Adipose tissue (tissue), 3 donors: Measurements from ENCODE around the gene HSD3B2. TPM values are rescaled to one million over a fixed set of nuclear protein-coding genes. Genes with fewer than 3 reads are reported as not detected.

ENCODE experiments used
- H3K27ac ChIP-seq: one replicate; pipeline ENCODE4 v1.5.1; 2013; ENCODE audit warnings: low read depth, low read length
- WGBS, 3 donors: extraction: QIAGEN DNeasy Blood & Tissue Kit; methylation state at CpG; one replicate each; pipeline ENCODE4 v1.1.7; 2013; 5-methylcytosine and 5-hydroxymethylcytosine counted together
- polyA plus RNA-seq, 3 donors: library from polyadenylated mRNA; stranded (reverse); fragments of 200-250 nt; gene quantifications; one replicate each; pipeline ENCODE4 v1.2.3, GENCODE V29; 2013
- donor health status: healthy with polysubstance abuse.
- donor health status: Bipolar disorder and iron deficiency.
- donor health status: healthy.

Gene HSD3B2
- polyA plus RNA-seq, 3 donors, result 0.05 to 0.13 TPM; not detected in 1

GRCh38 chr1:119390526-119390925, 24.4 kb upstream of the HSD3B2 start:
- H3K27ac ChIP-seq, result no peak overlapping the region

GRCh38 chr1:119391749-119392148, 23.2 kb upstream of the HSD3B2 start:
- WGBS, 3 donors, result 70 to 88% (median 84%) methylated on average over 3 of the region's 3 CpGs
- H3K27ac ChIP-seq, result no peak overlapping the region

DNA sequence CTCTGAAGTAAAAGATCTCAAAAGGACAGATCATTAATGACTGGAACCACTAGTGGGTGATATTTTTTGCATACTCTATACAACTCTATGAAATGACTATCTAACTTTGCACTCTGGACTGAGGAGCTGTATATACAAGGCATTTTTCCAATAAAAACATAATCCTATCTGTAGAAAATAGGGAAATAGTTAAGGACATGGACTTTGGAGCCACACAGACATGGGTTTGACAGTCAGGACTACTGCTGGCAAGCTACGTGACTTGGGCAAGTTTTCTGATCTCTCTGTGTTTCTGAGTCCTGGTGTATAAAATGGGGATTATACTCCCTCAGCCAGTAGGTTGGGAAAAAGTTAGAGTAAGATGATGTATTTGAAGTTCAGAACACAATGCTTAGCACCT, 20.9 kb upstream of the HSD3B2 start:
- H3K27ac ChIP-seq, result no peak overlapping the region
- 53 to 94% (median 79%) methylated on average over 1 of the region's 1 CpG for WGBS, 3 donors

GRCh38 chr1:119396982-119397381, 18.0 kb upstream of the HSD3B2 start:
- H3K27ac ChIP-seq, result no peak overlapping the region

DNA sequence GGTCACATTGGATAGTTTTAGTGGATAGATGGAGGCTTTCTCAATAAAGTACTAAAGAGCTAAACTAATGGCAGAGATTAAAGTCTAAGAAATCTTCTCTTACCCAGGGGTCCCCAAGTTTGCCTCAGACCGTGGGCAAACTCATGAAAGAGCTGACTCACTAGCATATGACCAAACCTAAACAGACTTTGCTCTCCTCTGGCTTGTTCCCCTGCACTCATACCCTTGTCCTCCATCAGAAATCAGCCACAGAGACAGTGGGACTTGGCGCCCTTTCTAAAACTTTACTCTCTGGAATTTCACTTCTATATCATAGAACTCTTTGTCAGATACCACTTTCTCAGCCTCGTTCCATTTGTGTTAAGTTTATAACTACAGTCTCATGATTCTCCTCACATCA, 17.0 kb upstream of the HSD3B2 start:
- no peak overlapping the region for H3K27ac ChIP-seq
- 75 to 82% (median 78%) methylated on average over 3 of the region's 3 CpGs for WGBS, 3 donors

DNA sequence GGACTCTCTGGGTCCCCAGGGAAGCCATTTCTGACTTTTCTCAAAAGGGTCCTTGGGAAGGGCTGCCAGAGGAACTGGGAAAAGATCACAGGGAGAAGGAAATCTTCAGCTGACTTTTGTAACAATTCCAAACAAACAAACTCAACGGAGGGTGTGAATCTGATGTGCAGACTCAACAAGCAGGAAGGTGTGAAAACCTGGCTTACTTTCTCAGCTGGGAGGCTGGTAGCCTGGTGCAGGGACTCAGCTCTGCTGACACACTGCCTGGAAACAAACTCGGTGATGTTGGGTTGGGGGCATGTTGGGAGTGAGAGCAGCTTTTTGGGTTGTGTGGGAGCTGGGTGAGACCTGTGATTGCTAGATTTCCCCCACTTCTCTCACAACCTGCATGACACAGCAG, 10.2 kb upstream of the HSD3B2 start:
- WGBS, 3 donors, result 13 to 22% (median 21%) methylated on average over 2 of the region's 2 CpGs
- no peak overlapping the region for H3K27ac ChIP-seq

- H3K27ac ChIP-seq, result no peak overlapping the region
Observed at GRCh38 chr1:119409731-119410130, 5.2 kb upstream of the HSD3B2 start.

GRCh38 chr1:119410961-119411360, 4.0 kb upstream of the HSD3B2 start:
- WGBS, 3 donors, result 82 to 87% (median 83%) methylated on average over 3 of the region's 3 CpGs
- no peak overlapping the region for H3K27ac ChIP-seq

DNA sequence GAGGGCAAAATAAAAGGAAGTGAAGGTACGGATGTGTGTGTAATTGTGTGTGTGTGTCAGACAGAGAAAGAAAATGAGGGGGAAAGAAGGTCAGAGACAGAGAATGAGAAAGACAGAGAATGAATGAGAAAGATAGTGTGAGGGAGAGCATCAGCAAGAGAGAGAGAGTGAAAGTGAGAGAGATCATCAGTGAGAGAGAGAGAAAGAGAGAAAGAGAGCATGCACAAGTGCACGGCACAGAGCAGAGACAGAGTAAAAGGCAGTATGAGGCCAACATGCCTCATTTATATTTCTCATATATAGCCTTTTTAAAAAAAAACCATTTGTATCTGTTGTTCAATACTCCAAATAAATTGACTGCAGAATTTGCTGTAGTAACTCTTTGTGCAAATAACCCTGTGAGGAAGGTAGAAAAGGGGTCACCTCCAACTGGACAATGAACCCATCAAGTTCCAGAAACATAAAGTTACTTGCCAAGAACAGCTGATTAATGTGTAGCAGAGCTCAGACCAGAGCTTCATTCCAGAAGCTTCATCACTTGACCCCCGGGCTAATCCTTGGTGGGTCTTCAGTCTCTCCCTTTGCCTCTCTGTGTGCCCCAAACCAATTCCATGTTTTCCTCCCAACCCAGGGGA, 1.2 kb downstream of the HSD3B2 start:
- H3K27ac ChIP-seq, result no peak overlapping the region
- WGBS, 3 donors, result 63 to 78% (median 78%) methylated on average over 3 of the region's 3 CpGs

DNA sequence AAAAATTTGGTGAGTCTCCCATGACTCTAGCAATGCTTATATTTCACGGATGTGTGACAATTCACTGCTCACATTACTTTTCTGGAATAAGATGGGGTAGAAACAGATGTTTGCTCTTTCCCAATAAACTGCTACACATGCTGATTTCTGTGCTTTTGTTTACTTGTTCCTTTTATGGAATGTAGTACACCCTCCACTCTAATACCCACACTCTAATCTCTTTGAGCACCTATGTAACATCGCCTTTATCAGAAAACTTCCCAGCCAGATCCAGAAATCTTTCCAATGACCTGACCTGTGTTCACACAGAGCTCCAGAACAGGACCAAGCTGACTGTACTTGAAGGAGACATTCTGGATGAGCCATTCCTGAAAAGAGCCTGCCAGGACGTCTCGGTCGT, 4.2 kb downstream of the HSD3B2 start:
- 83 to 90% (median 89%) methylated on average over 5 of the region's 5 CpGs for WGBS, 3 donors
- no peak overlapping the region for H3K27ac ChIP-seq

GRCh38 chr1:119420638-119421037, 5.7 kb downstream of the HSD3B2 start:
- no peak overlapping the region for H3K27ac ChIP-seq

- H3K27ac ChIP-seq, result no peak overlapping the region
Observed at GRCh38 chr1:119422631-119423030, 7.7 kb downstream of the HSD3B2 start.

- H3K27ac ChIP-seq, result no peak overlapping the region
- 63 to 90% (median 88%) methylated on average over 2 of the region's 2 CpGs for WGBS, 3 donors
Observed at GRCh38 chr1:119428991-119429390, 14.0 kb downstream of the HSD3B2 start.

DNA sequence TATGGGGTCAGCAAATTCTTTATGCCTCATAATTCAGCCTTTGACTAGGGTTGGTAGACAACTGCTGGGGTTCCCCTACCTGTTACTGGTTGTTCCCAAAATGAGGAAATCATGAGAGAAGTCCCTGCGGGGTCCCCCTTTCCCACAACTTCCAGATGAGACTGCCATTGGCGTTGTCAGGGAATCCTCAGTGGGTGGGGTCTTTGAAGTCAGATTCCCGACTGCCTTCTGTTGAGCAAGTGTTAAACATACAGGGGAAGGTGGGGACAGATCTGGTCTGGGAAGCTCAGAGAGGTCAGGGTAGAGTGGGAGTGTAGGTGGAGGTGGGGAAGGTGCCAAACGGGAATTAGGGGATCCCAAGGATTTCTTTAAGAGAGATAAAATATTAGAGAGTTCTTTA, 14.7 kb downstream of the HSD3B2 start:
- H3K27ac ChIP-seq, result no peak overlapping the region
- 61 to 66% (median 64%) methylated on average over 4 of the region's 4 CpGs for WGBS, 3 donors

DNA sequence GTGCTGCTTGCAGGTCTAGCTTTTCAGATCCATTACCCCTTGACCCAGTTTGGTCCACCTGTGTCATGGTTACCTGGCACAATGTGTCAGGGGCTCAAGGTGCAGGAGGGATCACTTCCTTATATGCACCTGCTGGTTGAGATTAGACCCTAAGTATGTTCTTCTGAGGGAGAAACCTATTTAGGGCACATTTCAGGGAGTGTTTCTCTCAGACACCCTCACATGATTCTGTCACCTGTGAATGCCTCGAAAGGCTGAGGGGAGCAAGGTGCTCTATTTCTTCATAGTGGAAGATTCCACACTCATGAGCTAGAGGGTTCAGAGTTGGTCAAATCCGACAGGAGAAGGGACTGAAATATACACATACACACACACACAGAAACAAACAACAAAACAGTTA, 15.5 kb downstream of the HSD3B2 start:
- WGBS, 3 donors, result 76 to 87% (median 81%) methylated on average over 2 of the region's 2 CpGs
- no peak overlapping the region for H3K27ac ChIP-seq

GRCh38 chr1:119431836-119432235, 16.9 kb downstream of the HSD3B2 start:
- WGBS, 3 donors, result 64 to 80% (median 72%) methylated on average over 3 of the region's 3 CpGs

DNA sequence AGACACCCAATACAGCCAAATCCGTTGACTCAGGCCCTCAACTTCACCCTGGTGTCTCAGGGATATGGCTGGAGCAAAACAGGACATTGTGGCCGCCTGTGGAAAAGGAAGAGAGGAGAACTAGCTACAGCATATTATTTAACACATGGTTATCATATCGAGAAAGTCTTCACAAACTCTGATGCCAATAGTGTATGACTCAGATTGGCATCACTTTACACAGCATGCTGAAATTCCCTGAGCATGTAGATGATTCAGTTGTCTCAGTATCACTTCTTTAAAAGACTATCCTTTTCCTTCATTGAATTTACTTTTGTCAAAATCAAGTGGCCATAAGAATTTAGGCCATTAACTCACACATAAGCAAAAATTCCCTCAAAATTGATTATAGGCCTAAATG, 20.1 kb downstream of the HSD3B2 start:
- 73 to 88% (median 86%) methylated on average over 3 of the region's 3 CpGs for WGBS, 3 donors
- no peak overlapping the region for H3K27ac ChIP-seq

More at GRCh38 chr1:119431836-119432235, 16.9 kb downstream of the HSD3B2 start:
- no peak overlapping the region for H3K27ac ChIP-seq

DNA sequence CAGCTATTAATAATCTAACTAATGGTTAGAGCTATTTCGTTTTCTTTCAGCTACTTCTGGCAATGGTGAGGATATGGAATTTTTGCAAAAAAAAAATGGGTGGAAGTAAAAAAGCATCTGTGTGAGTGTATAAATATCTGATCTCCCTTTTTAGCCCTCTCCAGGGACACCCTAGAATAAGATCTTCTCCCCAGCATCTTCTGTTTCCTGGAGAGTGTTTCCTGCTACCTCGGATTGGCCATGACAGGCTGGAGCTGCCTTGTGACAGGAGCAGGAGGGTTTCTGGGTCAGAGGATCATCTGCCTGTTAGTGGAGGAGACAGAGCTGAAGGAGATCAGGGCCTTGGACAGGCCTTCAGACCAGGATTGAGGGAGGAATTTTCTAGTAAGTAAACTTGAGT, 23.8 kb downstream of the HSD3B2 start:
- WGBS, 3 donors, result 49 to 52% (median 50%) methylated on average over 2 of the region's 2 CpGs
- H3K27ac ChIP-seq, result no peak overlapping the region

- no peak overlapping the region for H3K27ac ChIP-seq
- WGBS, 3 donors, result 67 to 71% (median 68%) methylated on average over 8 of the region's 8 CpGs
Observed at GRCh38 chr1:119440721-119441307, 25.9 kb downstream of the HSD3B2 start.

DNA sequence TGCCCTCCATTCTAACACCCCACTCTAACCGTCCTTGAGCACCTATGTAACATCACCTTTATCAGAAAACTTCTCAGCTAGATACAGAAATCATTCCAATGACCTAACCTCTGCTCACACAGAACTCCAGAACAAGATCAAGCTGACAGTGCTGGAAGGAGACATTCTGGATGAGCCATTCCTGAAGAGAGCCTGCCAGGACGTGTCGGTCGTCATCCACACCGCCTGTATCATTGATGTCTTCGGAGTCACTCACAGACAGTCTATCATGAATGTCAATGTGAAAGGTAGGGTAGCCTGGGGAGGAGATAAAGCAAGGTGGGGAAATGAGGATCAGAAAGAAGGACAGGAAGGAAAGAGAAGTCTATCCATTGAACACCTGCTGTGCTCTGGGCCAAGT, 27.8 kb downstream of the HSD3B2 start:
- 59 to 91% (median 88%) methylated on average over 6 of the region's 6 CpGs for WGBS, 3 donors

GRCh38 chr1:119446321-119446720, 31.4 kb downstream of the HSD3B2 start:
- H3K27ac ChIP-seq, result no peak overlapping the region

More for the DNA sequence above, 27.8 kb downstream of the HSD3B2 start:
- no peak overlapping the region for H3K27ac ChIP-seq
